ENCODE measurements around the gene CTNNBL1.

DNA sequence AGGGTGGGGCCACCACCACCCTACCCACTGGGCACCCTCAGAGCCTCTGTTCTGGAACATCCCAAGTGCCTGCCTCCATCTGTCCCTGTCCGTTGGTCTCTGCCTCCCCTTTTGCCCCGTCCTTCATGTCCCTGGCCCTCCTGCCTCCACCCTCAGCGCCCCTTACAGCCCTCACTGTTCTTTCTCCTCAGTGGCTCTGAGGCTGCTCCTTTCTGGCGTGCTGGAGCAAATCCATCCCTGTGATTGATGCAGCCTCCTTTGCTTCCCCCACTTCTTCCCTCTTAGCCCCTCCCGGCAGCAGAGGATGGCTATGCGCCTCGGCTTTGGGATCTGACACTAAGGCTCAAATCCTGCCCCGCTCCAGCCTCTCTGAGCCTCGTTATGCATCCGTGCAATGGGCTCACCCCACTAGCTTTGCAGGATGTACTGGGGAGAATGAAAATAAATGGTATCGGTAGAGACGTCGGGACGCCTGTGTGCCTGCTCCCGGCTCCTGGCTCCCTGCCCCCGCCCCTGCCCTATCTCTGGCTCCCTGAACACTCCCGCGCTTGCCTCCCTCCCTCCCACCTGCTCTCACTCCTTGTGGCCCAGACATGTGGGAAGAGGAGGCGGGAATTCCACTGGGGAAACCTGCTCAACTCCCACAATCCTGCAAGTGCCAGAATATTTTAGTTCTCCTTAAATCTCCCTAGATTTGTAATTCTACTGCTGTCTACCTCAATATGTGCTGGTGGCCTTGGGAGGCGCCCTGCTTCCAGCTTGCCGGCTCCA is 222.2 kb downstream of the CTNNBL1 start:
- TF ChIP-seq, protein P1, sequence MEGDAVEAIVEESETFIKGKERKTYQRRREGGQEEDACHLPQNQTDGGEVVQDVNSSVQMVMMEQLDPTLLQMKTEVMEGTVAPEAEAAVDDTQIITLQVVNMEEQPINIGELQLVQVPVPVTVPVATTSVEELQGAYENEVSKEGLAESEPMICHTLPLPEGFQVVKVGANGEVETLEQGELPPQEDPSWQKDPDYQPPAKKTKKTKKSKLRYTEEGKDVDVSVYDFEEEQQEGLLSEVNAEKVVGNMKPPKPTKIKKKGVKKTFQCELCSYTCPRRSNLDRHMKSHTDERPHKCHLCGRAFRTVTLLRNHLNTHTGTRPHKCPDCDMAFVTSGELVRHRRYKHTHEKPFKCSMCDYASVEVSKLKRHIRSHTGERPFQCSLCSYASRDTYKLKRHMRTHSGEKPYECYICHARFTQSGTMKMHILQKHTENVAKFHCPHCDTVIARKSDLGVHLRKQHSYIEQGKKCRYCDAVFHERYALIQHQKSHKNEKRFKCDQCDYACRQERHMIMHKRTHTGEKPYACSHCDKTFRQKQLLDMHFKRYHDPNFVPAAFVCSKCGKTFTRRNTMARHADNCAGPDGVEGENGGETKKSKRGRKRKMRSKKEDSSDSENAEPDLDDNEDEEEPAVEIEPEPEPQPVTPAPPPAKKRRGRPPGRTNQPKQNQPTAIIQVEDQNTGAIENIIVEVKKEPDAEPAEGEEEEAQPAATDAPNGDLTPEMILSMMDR (IDR thresholded peaks at IDR 0.05), result no peak
- no peak for TF ChIP-seq POLR2A (IDR thresholded peaks at IDR 0.05)

All from uterus (tissue), 2 donors.